Pons (tissue), 1 donor: Measurements from ENCODE around the gene PARP11.

Source experiments
- DNase-seq: peaks from one replicate; pipeline ENCODE4 v3.0.0-alpha.2; 2016; ENCODE audit warnings: low spot score

Gene PARP11

DNA sequence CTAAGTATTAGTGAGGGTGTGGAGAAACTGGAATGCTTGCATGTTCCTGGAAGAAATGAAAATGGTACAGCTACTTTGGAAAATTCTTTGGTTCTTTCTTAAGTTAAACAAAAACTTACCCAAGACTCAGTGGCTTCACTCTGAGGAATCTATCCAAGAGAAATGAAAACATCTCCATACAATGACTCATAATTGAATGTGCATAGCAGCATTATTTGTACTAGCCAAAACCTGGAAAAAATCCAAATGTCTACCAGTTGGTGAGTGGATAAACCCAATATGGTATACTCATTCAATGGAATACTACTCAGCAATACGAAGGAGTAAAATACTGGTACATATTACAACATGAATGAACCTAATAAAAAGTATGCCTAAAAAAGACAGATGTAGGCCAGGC, 102.3 kb downstream of the PARP11 start:
- DNase-seq: no peak

DNA sequence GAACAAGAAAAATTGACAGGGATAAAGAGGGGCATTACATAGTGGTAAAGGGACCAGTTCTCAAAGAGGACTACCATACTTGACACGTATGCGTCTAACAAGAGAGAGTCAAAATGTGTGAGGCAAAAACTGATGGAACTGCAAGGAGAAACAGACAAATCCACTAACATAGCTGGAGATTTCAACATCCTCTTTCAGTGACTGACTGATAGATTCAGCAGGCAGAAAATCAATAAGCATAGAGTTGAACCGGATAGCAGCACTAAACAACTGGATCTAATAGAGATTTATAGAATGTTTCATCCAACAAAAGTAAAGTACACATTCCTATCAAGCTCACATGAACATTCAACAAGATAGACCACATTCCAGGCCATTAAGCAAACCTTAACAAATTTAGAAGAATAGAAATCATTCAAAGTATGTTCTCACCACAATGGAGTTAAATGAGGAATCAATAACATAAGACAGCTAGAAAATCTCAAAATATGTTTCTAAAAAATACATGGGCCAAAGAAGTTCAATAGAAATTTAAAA, 104.2 kb downstream of the PARP11 start:
- DNase-seq: no peak

DNA sequence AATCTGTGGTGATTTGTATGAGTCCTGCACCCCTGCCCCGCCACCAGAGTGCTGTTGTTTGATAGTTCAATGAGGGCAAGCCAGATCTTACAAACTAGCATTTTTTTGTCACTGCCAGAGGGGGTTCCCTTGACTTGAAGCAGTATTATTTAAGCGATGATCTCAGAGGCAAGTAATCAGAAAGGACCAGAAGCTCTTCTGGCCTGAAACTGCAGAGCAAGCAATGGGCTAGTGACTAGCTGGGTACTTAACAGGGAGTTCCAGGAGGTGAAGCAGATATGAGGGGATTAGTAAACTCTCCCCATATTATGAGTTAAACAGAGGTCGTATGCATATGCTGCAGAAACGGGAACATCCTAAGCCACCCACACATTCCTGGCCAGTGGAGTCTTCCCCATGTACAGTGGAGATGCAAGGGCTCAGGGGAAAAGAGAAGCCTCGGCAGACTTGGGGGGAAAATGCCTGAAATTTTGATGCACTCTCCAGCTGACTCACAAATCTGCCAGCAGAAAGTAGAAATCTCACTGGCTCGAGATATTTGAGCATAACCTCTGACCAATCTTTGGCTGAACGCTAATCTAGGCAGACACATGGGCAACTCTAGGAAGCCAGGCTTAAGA, 112.0 kb downstream of the PARP11 start:
- no peak for DNase-seq

DNA sequence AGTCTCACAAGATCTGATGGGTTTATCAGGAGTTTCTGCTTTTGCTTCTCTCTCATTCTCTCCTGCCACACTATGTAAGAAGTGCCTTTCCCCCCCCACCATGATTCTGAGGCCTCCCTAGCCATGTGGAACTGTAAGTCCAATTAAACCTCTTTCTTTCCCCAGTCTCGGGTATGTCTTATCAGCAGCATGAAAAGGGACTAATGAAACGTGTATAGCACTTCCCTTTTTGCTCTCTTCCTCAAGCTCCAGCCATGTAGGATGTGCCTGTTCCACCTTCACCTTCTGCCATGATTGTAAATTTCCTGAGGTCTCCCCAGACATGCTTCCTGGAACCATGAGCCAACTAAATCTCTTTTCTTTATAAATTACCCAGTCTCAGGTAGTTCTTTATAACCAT, 113.3 kb downstream of the PARP11 start:
- DNase-seq: no peak
